HepG2 (cell line): ENCODE results near the gene FAM174C. TPM values are rescaled to one million over a fixed set of nuclear protein-coding genes. Genes with fewer than 3 reads are reported as not detected.

Experiments used
- ATAD3A ChIP-seq: sonication (generic); formaldehyde crosslinking; IDR thresholded peaks from 2 replicates; pipeline ENCODE4 v1.4.0; 2020; ENCODE audit warnings: missing genetic modification reagents
- DMTF1 ChIP-seq: sonication (generic); formaldehyde crosslinking; IDR thresholded peaks from 2 replicates; pipeline ENCODE4 v1.4.0; 2020; ENCODE audit warnings: mild to moderate bottlenecking, missing genetic modification reagents
- HNRNPLL ChIP-seq: fragments of 200-400 bp; formaldehyde crosslinking; IDR thresholded peaks from 2 replicates; pipeline ENCODE4 v1.6.1; 2017; ENCODE audit warnings: mild to moderate bottlenecking, low read depth, low read length; ENCODE audit not compliant: poor library complexity, severe bottlenecking
- IRX3 ChIP-seq: sonication (generic); formaldehyde crosslinking; IDR thresholded peaks from 2 replicates; pipeline ENCODE4 v1.8.1; 2023; ENCODE audit warnings: mild to moderate bottlenecking, low read depth, missing genetic modification reagents, borderline replicate concordance
- MTA1 ChIP-seq: sonication (generic); formaldehyde crosslinking; IDR thresholded peaks from 2 replicates; pipeline ENCODE4 v1.4.0; 2020; ENCODE audit warnings: missing genetic modification reagents, mild to moderate bottlenecking, borderline replicate concordance
- NFRKB ChIP-seq: fragments of 450-650 bp; IDR thresholded peaks from 2 replicates; pipeline ENCODE4 v1.6.1; 2017
- REL ChIP-seq: sonication (generic); formaldehyde crosslinking; conservative IDR thresholded peaks from 2 replicates; pipeline ENCODE4 v1.8.0; 2022; ENCODE audit warnings: mild to moderate bottlenecking, missing genetic modification reagents, moderate library complexity
- SETDB1 ChIP-seq: sonication (generic); formaldehyde crosslinking; IDR thresholded peaks from 2 replicates; pipeline ENCODE4 v1.5.1; 2020; ENCODE audit warnings: missing genetic modification reagents, mild to moderate bottlenecking, borderline replicate concordance
- SIN3A ChIP-seq: IDR thresholded peaks from 2 replicates; pipeline ENCODE4 v1.6.1; 2011; ENCODE audit warnings: low read depth, mild to moderate bottlenecking, control low read depth, low read length, borderline replicate concordance
- TOE1 ChIP-seq: sonication (generic); formaldehyde crosslinking; IDR thresholded peaks from 2 replicates; pipeline ENCODE4 v1.4.0; 2020; ENCODE audit warnings: mild to moderate bottlenecking, missing genetic modification reagents
- ZSCAN9 ChIP-seq: IDR thresholded peaks from 2 replicates; pipeline ENCODE4 v1.6.1; 2016; ENCODE audit warnings: borderline replicate concordance
- polyA plus RNA-seq, 8 experiments: library from polyadenylated mRNA; depleted of rRNA in 3 of 8; stranded (reverse) in 7 of 8; unstranded in 1 of 8; fragments of >200 nt; fragmentation: Illumina TruSeq in 4 of 8; extraction: Trizol in 4 of 8; gene quantifications; 2 replicates each; pipeline versions ENCODE4 v1.2.1 to v1.2.3, GENCODE V29; 2011 to 2016; ENCODE audit warnings: low read depth in 4 of 8, missing spikeins in 1 of 8, mixed read lengths in 1 of 8; ENCODE audit not compliant: insufficient read depth in 1 of 8
- total RNA-seq, 5 experiments: library from RNA; depleted of rRNA; stranded (reverse); fragments of >200 nt; fragmentation: Illumina TruSeq; extraction: Trizol; gene quantifications; 2 replicates each; pipeline ENCODE4 v1.2.3, GENCODE V29; 2016; ENCODE audit warnings: low read depth in 1 of 5
- TF ChIP-seq, protein P1 (sequence below): sonication (generic); formaldehyde crosslinking; IDR thresholded peaks from 2 replicates; pipeline ENCODE4 v1.8.0; 2022; ENCODE audit warnings: missing genetic modification reagents, mild to moderate bottlenecking, borderline replicate concordance
- TF ChIP-seq, protein P2 (sequence below): sonication (generic); formaldehyde crosslinking; IDR thresholded peaks from 2 replicates; pipeline ENCODE4 v1.5.0; 2020; ENCODE audit warnings: mild to moderate bottlenecking, missing genetic modification reagents
- TF ChIP-seq, protein P3 (sequence below): sonication (generic); formaldehyde crosslinking; IDR thresholded peaks from 2 replicates; pipeline ENCODE4; 2020; ENCODE audit warnings: missing genetic modification reagents, mild to moderate bottlenecking, borderline replicate concordance
- TF ChIP-seq, protein P4 (sequence below): fragments of 450-650 bp; IDR thresholded peaks from 2 replicates; pipeline ENCODE4 v1.6.1; 2017

The FAM174C gene
- total and polyA plus RNA-seq, 2 of the 13 experiments (the other 11 are each of a cell fraction or from before 2014, with no cell fraction given), result 19.5 to 31.3 TPM

DNA sequence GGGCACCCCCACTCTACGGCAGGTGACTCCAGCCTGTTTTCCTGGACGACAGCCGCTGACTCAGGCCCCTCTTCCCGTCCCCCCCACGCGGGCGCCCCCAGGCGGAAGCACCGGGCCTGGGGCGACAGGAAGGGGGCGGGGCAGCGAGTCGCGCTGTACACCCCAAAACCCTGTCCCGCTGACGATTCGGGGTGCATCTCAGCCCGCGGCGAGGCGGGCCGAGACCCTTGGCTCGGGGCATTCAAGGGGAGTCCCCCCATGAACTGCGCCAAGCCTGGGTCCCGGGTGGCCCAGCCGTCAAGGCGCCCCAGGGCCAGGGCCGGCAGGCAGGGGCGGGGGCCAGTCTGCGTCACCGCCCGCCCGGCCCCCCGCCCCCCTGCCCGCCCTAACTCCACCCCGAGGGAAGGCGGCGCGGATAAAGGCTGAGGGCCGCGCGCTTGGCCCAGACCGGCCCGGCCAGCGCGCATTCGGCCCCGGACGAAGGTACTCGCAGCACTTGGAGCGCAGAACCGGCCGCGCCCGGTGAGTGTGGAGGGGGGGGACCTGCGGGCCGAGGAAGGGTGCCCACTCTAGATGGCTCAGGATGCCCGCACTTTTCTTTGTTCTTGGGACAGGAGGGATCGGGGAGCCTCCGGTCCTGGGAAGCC lies 27.1 kb upstream of the FAM174C start, which contains the start of gene MIDN (continued):
- TF ChIP-seq IRX3, result 0 out of 2 replicates have a peak, but pooled peaks have one; percentile 62
- TF ChIP-seq NFRKB, result no peak
- TF ChIP-seq, protein P1, sequence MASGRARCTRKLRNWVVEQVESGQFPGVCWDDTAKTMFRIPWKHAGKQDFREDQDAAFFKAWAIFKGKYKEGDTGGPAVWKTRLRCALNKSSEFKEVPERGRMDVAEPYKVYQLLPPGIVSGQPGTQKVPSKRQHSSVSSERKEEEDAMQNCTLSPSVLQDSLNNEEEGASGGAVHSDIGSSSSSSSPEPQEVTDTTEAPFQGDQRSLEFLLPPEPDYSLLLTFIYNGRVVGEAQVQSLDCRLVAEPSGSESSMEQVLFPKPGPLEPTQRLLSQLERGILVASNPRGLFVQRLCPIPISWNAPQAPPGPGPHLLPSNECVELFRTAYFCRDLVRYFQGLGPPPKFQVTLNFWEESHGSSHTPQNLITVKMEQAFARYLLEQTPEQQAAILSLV (CRISPR knock-in tag), result no peak
- no peak; the same call in 1 of the 2 replicates for TF ChIP-seq MTA1 (CRISPR knock-in tag)
- no peak for TF ChIP-seq ZSCAN9
- no peak for TF ChIP-seq ATAD3A
- no peak for TF ChIP-seq DMTF1 (CRISPR knock-in tag)
- no peak for TF ChIP-seq REL (CRISPR knock-in tag)
- peak; percentile 34 for TF ChIP-seq HNRNPLL
- no peak; the same call in 1 of the 2 replicates for TF ChIP-seq SIN3A
- TF ChIP-seq, protein P2, sequence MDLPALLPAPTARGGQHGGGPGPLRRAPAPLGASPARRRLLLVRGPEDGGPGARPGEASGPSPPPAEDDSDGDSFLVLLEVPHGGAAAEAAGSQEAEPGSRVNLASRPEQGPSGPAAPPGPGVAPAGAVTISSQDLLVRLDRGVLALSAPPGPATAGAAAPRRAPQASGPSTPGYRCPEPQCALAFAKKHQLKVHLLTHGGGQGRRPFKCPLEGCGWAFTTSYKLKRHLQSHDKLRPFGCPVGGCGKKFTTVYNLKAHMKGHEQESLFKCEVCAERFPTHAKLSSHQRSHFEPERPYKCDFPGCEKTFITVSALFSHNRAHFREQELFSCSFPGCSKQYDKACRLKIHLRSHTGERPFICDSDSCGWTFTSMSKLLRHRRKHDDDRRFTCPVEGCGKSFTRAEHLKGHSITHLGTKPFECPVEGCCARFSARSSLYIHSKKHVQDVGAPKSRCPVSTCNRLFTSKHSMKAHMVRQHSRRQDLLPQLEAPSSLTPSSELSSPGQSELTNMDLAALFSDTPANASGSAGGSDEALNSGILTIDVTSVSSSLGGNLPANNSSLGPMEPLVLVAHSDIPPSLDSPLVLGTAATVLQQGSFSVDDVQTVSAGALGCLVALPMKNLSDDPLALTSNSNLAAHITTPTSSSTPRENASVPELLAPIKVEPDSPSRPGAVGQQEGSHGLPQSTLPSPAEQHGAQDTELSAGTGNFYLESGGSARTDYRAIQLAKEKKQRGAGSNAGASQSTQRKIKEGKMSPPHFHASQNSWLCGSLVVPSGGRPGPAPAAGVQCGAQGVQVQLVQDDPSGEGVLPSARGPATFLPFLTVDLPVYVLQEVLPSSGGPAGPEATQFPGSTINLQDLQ (CRISPR knock-in tag), result 0 out of 2 replicates have a peak, but pooled peaks have one; percentile 18
- peak; percentile 54; the same call in 1 of the 2 replicates for TF ChIP-seq TOE1
- no peak for TF ChIP-seq SETDB1 (CRISPR knock-in tag)
- TF ChIP-seq, protein P3, sequence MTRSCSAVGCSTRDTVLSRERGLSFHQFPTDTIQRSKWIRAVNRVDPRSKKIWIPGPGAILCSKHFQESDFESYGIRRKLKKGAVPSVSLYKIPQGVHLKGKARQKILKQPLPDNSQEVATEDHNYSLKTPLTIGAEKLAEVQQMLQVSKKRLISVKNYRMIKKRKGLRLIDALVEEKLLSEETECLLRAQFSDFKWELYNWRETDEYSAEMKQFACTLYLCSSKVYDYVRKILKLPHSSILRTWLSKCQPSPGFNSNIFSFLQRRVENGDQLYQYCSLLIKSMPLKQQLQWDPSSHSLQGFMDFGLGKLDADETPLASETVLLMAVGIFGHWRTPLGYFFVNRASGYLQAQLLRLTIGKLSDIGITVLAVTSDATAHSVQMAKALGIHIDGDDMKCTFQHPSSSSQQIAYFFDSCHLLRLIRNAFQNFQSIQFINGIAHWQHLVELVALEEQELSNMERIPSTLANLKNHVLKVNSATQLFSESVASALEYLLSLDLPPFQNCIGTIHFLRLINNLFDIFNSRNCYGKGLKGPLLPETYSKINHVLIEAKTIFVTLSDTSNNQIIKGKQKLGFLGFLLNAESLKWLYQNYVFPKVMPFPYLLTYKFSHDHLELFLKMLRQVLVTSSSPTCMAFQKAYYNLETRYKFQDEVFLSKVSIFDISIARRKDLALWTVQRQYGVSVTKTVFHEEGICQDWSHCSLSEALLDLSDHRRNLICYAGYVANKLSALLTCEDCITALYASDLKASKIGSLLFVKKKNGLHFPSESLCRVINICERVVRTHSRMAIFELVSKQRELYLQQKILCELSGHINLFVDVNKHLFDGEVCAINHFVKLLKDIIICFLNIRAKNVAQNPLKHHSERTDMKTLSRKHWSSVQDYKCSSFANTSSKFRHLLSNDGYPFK (CRISPR knock-in tag), result peak; percentile 71; the same call in 1 of the 2 replicates
- TF ChIP-seq, protein P4, sequence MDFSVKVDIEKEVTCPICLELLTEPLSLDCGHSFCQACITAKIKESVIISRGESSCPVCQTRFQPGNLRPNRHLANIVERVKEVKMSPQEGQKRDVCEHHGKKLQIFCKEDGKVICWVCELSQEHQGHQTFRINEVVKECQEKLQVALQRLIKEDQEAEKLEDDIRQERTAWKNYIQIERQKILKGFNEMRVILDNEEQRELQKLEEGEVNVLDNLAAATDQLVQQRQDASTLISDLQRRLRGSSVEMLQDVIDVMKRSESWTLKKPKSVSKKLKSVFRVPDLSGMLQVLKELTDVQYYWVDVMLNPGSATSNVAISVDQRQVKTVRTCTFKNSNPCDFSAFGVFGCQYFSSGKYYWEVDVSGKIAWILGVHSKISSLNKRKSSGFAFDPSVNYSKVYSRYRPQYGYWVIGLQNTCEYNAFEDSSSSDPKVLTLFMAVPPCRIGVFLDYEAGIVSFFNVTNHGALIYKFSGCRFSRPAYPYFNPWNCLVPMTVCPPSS, result no peak
